Parathyroid adenoma (tissue), 2 donors: ENCODE results near the gene ARL8A.
"Not testable (repeated sequence)": the region's sequence is repeated elsewhere in the genome, so short reads cannot be mapped to it uniquely, and the experiment has no call there.

Experiments used
- H2AFZ ChIP-seq: fragments of 300-600 bp; sonication (generic); one replicate; pipeline ENCODE4 v1.7.0; 2017; ENCODE audit warnings: antibody characterized with exemption, mild to moderate bottlenecking
- H3K27ac ChIP-seq: fragments of 300-600 bp; sonication (generic); one replicate; pipeline ENCODE4 v1.7.0; 2017
- H3K27me3 ChIP-seq: fragments of 300-600 bp; sonication (generic); one replicate; pipeline ENCODE4 v1.7.0; 2017; ENCODE audit warnings: low read length; ENCODE audit not compliant: control insufficient read depth, insufficient read depth
- H3K36me3 ChIP-seq: fragments of 300-600 bp; sonication (generic); one replicate; pipeline ENCODE4 v1.7.0; 2017; ENCODE audit warnings: low read length; ENCODE audit not compliant: control insufficient read depth, insufficient read depth
- H3K4me1 ChIP-seq: fragments of 300-600 bp; sonication (generic); one replicate; pipeline ENCODE4 v1.7.0; 2017; ENCODE audit warnings: control low read depth
- H3K4me2 ChIP-seq: fragments of 300-600 bp; sonication (generic); one replicate; pipeline ENCODE4 v1.7.0; 2017; ENCODE audit warnings: low read length
- H3K4me3 ChIP-seq: fragments of 300-600 bp; sonication (generic); one replicate; pipeline ENCODE4 v1.7.0; 2017; ENCODE audit warnings: low read depth, low read length
- H3K79me2 ChIP-seq: fragments of 300-600 bp; sonication (generic); one replicate; pipeline ENCODE4 v1.7.0; 2017; ENCODE audit warnings: control low read depth
- H3K9ac ChIP-seq: fragments of 300-600 bp; sonication (generic); one replicate; pipeline ENCODE4 v1.7.0; 2017; ENCODE audit warnings: mild to moderate bottlenecking
- H3K9me3 ChIP-seq: fragments of 300-600 bp; sonication (generic); one replicate; pipeline ENCODE4 v1.7.0; 2017; ENCODE audit warnings: low read length; ENCODE audit not compliant: control insufficient read depth
- CTCF ChIP-seq: fragments of 300-600 bp; sonication (generic); IDR thresholded peaks from one replicate; pipeline ENCODE4 v1.7.0; 2017; ENCODE audit warnings: antibody characterized with exemption, mild to moderate bottlenecking
- donor health status: primary hyperparathyroidism.

ARL8A gene

DNA sequence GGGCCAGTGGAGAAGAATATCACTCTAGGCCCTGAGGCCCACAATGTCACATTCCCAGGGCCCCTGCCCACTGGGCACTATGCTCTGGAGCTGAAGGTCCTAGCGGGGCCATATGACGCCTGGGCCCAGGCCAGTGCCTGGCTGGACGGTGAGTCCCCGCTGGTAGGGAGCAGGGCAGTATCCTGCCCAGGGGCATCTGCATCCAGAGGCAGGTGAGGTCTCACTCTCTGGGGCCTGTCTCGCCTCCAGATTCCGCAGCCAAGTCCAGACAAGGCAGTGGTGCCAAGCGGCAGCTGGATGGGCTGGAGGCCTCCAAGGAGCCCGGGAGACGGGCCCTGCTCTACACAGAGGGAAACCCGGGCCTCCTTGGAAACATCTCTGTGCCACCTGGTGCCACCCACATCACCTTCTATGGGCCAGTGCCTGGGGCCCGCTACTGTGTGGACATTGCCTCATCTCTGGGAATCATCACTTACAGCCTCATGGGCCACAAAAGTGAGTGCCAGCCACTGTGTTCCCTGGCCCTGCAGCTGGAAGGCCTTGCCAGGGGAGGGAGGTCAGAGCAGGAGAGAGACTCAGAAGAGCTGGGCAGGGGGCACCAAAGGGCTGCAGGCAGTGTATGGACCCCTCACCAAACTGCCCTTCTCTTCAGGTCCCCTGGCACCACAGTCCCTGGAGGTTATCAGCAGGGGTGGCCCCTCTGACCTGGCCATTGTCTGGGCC, 26.9 kb upstream of the ARL8A start:
- no peak overlapping the region for H3K4me3 ChIP-seq
- TF ChIP-seq CTCF: no peak
- H3K9me3 ChIP-seq: no peaks in the 10 kb centered on the region

GRCh38 chr1:202170726-202171125, 26.2 kb upstream of the ARL8A start:
- H3K9ac ChIP-seq: no peak overlapping the region
- H3K4me3 ChIP-seq: no peak overlapping the region
- H3K4me2 ChIP-seq: no peak overlapping the region
- no peak for TF ChIP-seq CTCF
- H3K27me3 ChIP-seq: no peaks in the 10 kb centered on the region
- H3K79me2 ChIP-seq: no peaks in the 10 kb centered on the region
- H3K4me1 ChIP-seq: no peaks in the 10 kb centered on the region
- H2AFZ ChIP-seq: no peak overlapping the region
- no peaks in the 10 kb centered on the region for H3K9me3 ChIP-seq
- H3K27ac ChIP-seq: no peak overlapping the region
- H3K36me3 ChIP-seq: no peaks in the 10 kb centered on the region

More for the DNA sequence above, 26.9 kb upstream of the ARL8A start:
- Histone ChIP-seq H3K79me2 (no peaks in the 10 kb centered on the region), H3K4me1 (no peaks in the 10 kb centered on the region), H3K4me2 (no peak overlapping the region), H3K36me3 (no peaks in the 10 kb centered on the region), H3K27ac (no peak overlapping the region), H3K27me3 (no peaks in the 10 kb centered on the region), H2AFZ (no peak overlapping the region), H3K9ac (no peak overlapping the region)

DNA sequence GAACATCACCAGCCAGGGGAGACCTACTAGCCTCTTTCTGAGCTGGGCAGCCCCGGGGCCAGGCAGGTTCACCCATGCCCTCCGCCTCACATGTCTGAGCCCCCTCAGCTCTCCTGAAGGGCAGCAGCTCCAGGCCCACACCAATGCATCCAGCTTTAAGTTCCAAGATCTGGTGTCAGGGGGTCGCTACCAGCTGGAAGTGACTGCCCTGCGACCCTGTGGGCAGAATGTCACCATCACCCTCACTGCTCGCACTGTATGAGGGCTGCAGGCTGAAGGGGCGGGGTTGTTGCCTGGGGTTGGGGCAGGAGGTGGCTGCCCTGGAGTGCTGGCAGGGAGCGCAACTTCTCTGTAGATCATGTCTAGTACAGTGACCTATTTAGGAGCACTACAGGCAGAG, 24.3 kb upstream of the ARL8A start:
- no peak for TF ChIP-seq CTCF
- Histone ChIP-seq H2AFZ (no peak overlapping the region), H3K4me1 (no peaks in the 10 kb centered on the region), H3K9ac (no peak overlapping the region), H3K36me3 (no peaks in the 10 kb centered on the region), H3K4me2 (no peak overlapping the region), H3K79me2 (no peaks in the 10 kb centered on the region), H3K27ac (no peak overlapping the region), H3K27me3 (no peaks in the 10 kb centered on the region), H3K4me3 (no peak overlapping the region), H3K9me3 (no peaks in the 10 kb centered on the region)

- Histone ChIP-seq H3K27me3 (no peaks in the 10 kb centered on the region), H3K36me3 (no peaks in the 10 kb centered on the region), H3K4me1 (no peaks in the 10 kb centered on the region), H2AFZ (no peak overlapping the region), H3K4me2 (no peak overlapping the region), H3K9me3 (no peaks in the 10 kb centered on the region), H3K4me3 (no peak overlapping the region), H3K9ac (no peak overlapping the region), H3K79me2 (no peaks in the 10 kb centered on the region), H3K27ac (no peak overlapping the region)
- no peak for TF ChIP-seq CTCF
These were observed 23.3 kb upstream of the ARL8A start for GRCh38 chr1:202167708-202168415.

DNA sequence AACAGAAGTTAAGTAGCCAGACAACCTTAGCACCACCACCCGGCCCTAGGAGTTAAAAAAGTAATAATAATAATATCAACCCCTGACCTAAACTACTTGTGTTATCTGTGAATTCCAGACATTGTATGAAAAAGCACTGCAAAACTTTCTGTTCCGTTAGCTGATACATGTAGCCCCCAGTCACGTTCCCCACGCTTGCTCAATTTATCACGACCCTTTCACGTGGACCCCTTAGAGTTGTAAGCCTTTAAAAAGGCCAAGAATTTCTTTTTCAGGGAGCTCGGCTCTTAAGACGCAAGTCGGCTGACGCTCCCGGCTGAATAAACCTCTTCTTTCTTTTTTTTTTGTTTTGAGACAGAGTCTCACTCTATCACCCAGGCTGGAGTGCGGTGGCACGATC, 22.5 kb upstream of the ARL8A start:
- H3K27ac ChIP-seq, H2AFZ ChIP-seq, H3K4me1 ChIP-seq, H3K9ac ChIP-seq, H3K4me2 ChIP-seq, H3K36me3 ChIP-seq, H3K27me3 ChIP-seq, H3K9me3 ChIP-seq, H3K79me2 ChIP-seq, H3K4me3 ChIP-seq: not testable (repeated sequence)
